Sigmoid colon (tissue), 7 donors: ENCODE measurements around the gene PROM2. TPM values are rescaled to one million over a fixed set of nuclear protein-coding genes. Genes with fewer than 3 reads are reported as not detected.

Experiments used
- DNase-seq: peaks from one replicate; pipeline ENCODE4 v3.0.0-alpha.2; 2019
- H3K27ac ChIP-seq, 4 donors: fragments of 200-600 bp; sonication (generic); one replicate each; pipeline ENCODE4 v1.5.1; 2016 to 2019; ENCODE audit warnings: mild to moderate bottlenecking in 1 of 4
- H3K27me3 ChIP-seq, 3 donors: fragments of 200-600 bp; sonication (generic); one replicate each; pipeline ENCODE4 v1.5.1; 2019; ENCODE audit warnings: mild to moderate bottlenecking in 1 of 3
- H3K36me3 ChIP-seq, 4 donors: fragments of 200-600 bp; sonication (generic); one replicate each; pipeline ENCODE4 v1.5.1; 2016 to 2019
- H3K4me1 ChIP-seq, 4 donors: fragments of 200-600 bp; sonication (generic); one replicate each; pipeline ENCODE4 v1.5.1; 2017 to 2019
- H3K4me3 ChIP-seq, 4 donors: fragments of 200-600 bp; sonication (generic); one replicate each; pipeline ENCODE4 v1.5.1; 2017 to 2019; ENCODE audit warnings: mild to moderate bottlenecking in 2 of 4, moderate library complexity in 1 of 4
- H3K9me3 ChIP-seq, 4 donors: fragments of 200-600 bp in 3 of 4; sonication (generic) in 3 of 4; one replicate each; pipeline versions ENCODE4 v1.5.1 to v1.6.1; 2013 to 2019
- EP300 ChIP-seq, 4 donors: sonication (generic); formaldehyde crosslinking; IDR thresholded peaks; one replicate each; pipeline ENCODE4 v1.6.1; 2017; ENCODE audit warnings: antibody characterized with exemption in 4 of 4
- POLR2A ChIP-seq, 2 donors: fragments of 450-650 bp; IDR thresholded peaks; one replicate each; pipeline ENCODE4 v1.6.1; 2016; ENCODE audit warnings: antibody characterized with exemption in 2 of 2, mild to moderate bottlenecking in 2 of 2, moderate library complexity in 2 of 2
- POLR2AphosphoS5 ChIP-seq, 4 donors: sonication (generic); formaldehyde crosslinking; IDR thresholded peaks; one replicate each; pipeline ENCODE4 v1.6.1; 2017; ENCODE audit warnings: antibody characterized with exemption in 4 of 4
- WGBS, 2 donors: extraction: QIAGEN DNeasy Blood & Tissue Kit; methylation state at CpG; one replicate each; pipeline ENCODE4 v1.1.7; 2013; 5-methylcytosine and 5-hydroxymethylcytosine counted together
- intact Hi-C: fragments of 100-400 bp; cut with DNase I; formaldehyde crosslinking; loops from one replicate; pipeline ENCODE4 v1.15.1; 2023
- polyA plus RNA-seq, 3 donors: library from polyadenylated mRNA; stranded (reverse); fragments of 200-250 nt; gene quantifications; one replicate each; pipeline ENCODE4 v1.2.3, GENCODE V29; 2013
- total RNA-seq, 4 donors: library from RNA; depleted of rRNA; stranded (reverse); fragments of >200 nt; gene quantifications; one replicate each; pipeline ENCODE4 v1.1.0, GENCODE V29; 2016
- TF ChIP-seq, protein P1 (sequence below), 4 experiments: fragments of 450-650 bp in 3 of 4; fragments of 200-600 bp in 1 of 4; IDR thresholded peaks; one replicate each; pipeline ENCODE4 v1.5.1; 2016 to 2019; ENCODE audit warnings: antibody characterized with exemption in 4 of 4, mild to moderate bottlenecking in 3 of 4, moderate library complexity in 2 of 4
- donor health status: healthy with polysubstance abuse.
- donor health status: Bipolar disorder and iron deficiency.
- donor health status: healthy.

Gene PROM2
- total and polyA plus RNA-seq, 7 donors, result 1.1 to 24.9 (median 2.4) TPM

DNA sequence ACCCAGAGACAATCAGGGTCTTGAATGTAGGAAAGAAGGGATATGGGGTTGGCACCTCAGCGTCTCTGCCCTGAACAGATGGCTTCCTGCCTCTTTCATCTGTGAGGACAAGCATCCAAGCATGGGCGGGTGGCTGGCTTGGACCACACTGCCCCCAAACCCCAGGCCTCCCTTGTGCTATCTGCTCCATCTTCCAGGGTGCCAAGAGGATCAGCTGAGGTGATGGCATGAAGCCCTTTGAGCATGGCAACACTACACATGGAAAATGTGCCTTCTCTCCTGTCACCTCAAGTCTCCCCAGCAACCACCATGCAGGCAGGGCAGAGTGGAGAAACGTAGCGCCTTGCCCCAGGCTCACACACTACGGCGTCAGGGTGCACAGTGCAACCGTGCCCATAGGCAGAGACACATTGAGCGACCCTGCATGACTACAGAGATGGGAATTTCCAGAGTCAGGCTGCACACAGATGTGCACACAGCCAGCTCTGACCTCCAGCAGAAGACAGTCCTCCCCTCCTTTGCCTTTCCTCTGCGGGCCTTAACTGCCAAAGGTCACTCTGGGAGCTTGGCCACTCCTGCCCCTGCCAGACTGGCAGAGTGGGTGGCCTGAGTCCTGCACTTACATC is 24.4 kb downstream of the PROM2 start:
- Histone ChIP-seq H3K27me3 (peaks cover 4 to 48% (median 16%) of the 10 kb centered on the region in 3 donors), H3K4me3 (no peak overlapping the region), H3K36me3 (no peaks in the 10 kb centered on the region), H3K27ac (no peak overlapping the region), H3K4me1 (peaks cover 0 to 3% (median 0%) of the 10 kb centered on the region in 4 donors), H3K9me3 (no peaks in the 10 kb centered on the region)
- no peak for DNase-seq
- TF ChIP-seq POLR2AphosphoS5 (IDR thresholded peaks at IDR 0.05), result no peak
- WGBS, 2 donors, result 87 to 88% methylated on average over 9 of the region's 9 CpGs
- intact Hi-C loops, result no loop called here

DNA sequence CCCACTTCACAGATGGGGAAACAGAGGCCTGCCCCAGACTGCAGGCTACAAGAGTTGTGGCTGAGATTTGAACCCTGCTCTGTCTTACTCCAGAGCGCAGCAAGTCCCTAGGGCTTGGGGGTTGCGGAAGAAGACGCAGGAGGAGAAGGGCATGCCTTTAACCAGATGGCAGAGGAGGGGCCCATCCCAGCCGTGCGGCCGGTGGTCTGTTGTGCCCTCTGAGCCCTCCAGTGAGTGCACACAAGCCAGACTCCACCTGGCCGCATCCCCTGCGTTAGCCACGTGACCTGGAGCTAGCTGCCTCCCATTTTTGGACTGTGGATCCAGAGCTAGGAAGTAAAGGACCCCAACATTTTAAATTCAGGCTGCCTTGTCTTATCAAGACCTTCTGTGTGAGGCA is 25.7 kb downstream of the PROM2 start:
- H3K4me3 ChIP-seq, result no peak overlapping the region
- H3K9me3 ChIP-seq, result no peaks in the 10 kb centered on the region
- H3K4me1 ChIP-seq, result peaks cover 0 to 3% (median 0%) of the 10 kb centered on the region in 4 donors
- no peak overlapping the region for H3K27ac ChIP-seq
- TF ChIP-seq EP300 (IDR thresholded peaks at IDR 0.05) (no peak), POLR2AphosphoS5 (IDR thresholded peaks at IDR 0.05) (no peak)
- intact Hi-C loops, result no loop called here
- H3K36me3 ChIP-seq, result no peaks in the 10 kb centered on the region
- DNase-seq, result no peak
- peaks cover 4 to 49% (median 16%) of the 10 kb centered on the region in 3 donors for H3K27me3 ChIP-seq
- WGBS, 2 donors, result 63 to 87% methylated on average over 9 of the region's 9 CpGs

DNA sequence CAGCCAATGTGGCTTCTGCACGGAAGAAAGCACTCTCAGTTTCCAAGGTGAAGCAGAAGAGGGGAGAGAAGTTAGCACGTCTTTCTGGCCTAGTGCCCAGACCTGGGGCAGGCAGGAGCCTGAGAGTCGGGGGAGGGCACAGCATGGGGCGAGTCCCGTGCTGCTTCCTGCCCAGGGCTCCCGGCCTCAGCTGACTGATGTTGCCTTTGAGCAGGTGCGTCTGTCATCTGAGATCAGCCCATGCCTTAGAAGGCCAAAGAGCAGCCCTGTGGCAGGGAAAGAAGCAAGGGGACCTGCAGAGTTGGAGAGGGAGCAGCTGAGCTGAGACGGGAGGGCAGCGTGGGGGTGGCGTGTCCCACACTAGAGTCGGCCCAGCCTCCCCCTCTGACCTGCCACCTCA is 26.2 kb downstream of the PROM2 start:
- Histone ChIP-seq H3K4me3 (no peak overlapping the region), H3K4me1 (peaks cover 0 to 3% (median 0%) of the 10 kb centered on the region in 4 donors), H3K27me3 (peaks cover 4 to 49% (median 16%) of the 10 kb centered on the region in 3 donors), H3K27ac (no peak overlapping the region), H3K36me3 (no peaks in the 10 kb centered on the region), H3K9me3 (no peaks in the 10 kb centered on the region)
- intact Hi-C loops, result no loop called here
- no peak for DNase-seq
- TF ChIP-seq, protein P1, sequence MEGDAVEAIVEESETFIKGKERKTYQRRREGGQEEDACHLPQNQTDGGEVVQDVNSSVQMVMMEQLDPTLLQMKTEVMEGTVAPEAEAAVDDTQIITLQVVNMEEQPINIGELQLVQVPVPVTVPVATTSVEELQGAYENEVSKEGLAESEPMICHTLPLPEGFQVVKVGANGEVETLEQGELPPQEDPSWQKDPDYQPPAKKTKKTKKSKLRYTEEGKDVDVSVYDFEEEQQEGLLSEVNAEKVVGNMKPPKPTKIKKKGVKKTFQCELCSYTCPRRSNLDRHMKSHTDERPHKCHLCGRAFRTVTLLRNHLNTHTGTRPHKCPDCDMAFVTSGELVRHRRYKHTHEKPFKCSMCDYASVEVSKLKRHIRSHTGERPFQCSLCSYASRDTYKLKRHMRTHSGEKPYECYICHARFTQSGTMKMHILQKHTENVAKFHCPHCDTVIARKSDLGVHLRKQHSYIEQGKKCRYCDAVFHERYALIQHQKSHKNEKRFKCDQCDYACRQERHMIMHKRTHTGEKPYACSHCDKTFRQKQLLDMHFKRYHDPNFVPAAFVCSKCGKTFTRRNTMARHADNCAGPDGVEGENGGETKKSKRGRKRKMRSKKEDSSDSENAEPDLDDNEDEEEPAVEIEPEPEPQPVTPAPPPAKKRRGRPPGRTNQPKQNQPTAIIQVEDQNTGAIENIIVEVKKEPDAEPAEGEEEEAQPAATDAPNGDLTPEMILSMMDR (IDR thresholded peaks at IDR 0.05), result no peak
- TF ChIP-seq POLR2AphosphoS5 (IDR thresholded peaks at IDR 0.05) (no peak), EP300 (IDR thresholded peaks at IDR 0.05) (no peak), POLR2A (IDR thresholded peaks at IDR 0.05) (no peak)
- WGBS, 2 donors, result 11 to 25% methylated on average over 11 of the region's 11 CpGs

DNA sequence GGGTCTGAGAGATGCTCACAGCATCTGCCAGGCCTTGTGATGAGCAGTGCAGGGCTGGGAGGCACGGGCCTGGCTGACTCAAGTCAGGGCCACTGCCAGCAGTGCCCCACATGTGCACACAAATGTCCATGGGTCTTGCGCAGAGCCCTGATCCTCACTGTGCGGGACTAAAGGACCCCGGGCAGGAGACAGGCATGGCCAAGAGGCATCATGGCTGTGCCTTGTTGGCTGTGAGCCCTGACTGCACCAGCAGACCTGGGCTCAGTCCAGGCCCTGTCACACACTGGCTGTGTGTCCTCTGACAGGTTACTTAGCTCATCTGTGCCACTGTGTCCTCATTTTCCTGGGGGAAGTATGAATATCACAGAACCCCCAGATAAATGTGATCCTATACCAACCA is 26.9 kb downstream of the PROM2 start:
- WGBS, 2 donors, result 77 to 88% methylated on average over 4 of the region's 4 CpGs
- no peak for TF ChIP-seq EP300 (IDR thresholded peaks at IDR 0.05)
- TF ChIP-seq POLR2A (IDR thresholded peaks at IDR 0.05), result no peak
- no peak for TF ChIP-seq POLR2AphosphoS5 (IDR thresholded peaks at IDR 0.05)
- TF ChIP-seq, protein P1 (IDR thresholded peaks at IDR 0.05), result no peak
- intact Hi-C loops, result no loop called here
- H3K4me3 ChIP-seq, result no peak overlapping the region
- H3K36me3 ChIP-seq, result no peaks in the 10 kb centered on the region
- no peaks in the 10 kb centered on the region for H3K9me3 ChIP-seq
- peaks cover 0 to 3% (median 0%) of the 10 kb centered on the region in 4 donors for H3K4me1 ChIP-seq
- H3K27me3 ChIP-seq, result peaks cover 4 to 49% (median 16%) of the 10 kb centered on the region in 3 donors
- no peak for DNase-seq
- H3K27ac ChIP-seq, result no peak overlapping the region

DNA sequence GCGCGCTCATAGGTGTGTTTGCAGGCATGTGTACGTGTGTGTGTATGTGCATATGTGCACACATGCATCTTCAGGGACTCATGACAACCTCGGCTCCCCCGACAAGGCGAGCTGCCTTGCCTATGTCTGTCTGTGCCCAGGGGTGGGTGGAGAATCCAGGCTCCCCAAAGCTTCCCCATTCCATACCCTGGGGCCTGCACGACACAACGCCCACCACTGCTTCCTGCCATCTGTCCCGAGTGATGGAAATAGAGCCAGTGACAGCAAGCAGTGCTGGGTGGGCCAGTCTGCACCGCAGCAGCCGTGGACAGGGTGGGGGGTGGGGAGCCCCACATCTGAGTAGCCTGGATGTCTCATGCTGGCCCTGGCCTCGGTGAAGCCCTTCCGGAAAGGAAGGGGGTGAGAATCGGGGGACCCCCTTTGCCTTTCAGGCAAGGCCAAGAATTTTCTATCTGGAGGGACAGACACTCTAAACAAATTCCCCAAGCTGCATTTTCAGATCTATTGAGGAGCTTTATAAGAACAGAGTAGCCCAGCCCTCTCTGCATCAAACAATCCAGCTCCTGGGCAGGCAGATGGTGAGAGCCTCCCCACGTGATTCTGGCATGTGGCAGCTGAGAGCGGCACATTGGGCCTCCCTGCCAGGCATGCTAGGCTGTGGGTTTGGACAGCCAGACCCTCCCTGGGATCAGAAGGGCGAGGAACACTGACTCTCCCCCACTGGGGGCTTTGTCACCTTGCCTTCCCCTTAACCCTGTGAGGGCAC is 27.8 kb downstream of the PROM2 start:
- Histone ChIP-seq H3K27me3 (peaks cover 4 to 49% (median 16%) of the 10 kb centered on the region in 3 donors), H3K36me3 (no peaks in the 10 kb centered on the region), H3K4me3 (no peak overlapping the region), H3K9me3 (no peaks in the 10 kb centered on the region), H3K4me1 (peaks cover 0 to 3% (median 0%) of the 10 kb centered on the region in 4 donors), H3K27ac (no peak overlapping the region)
- intact Hi-C loops, result no loop called here
- 68 to 84% methylated on average over 17 of the region's 17 CpGs for WGBS, 2 donors
- no peak for DNase-seq
- TF ChIP-seq EP300 (IDR thresholded peaks at IDR 0.05) (no peak), POLR2A (IDR thresholded peaks at IDR 0.05) (no peak), POLR2AphosphoS5 (IDR thresholded peaks at IDR 0.05) (no peak)
- TF ChIP-seq, protein P1 (IDR thresholded peaks at IDR 0.05), result no peak
